ENCODE results near the gene CDT1.

The CDT1 gene

GRCh38 chr16:88825146-88825545 is 21.6 kb downstream of the CDT1 start:
- H3K27ac ChIP-seq (ENCODE audit: poor library complexity, severe bottlenecking), result no peak overlapping the region
- no peak overlapping the region for H3K4me3 ChIP-seq (ENCODE audit: severe bottlenecking)
- no peaks in the 10 kb centered on the region for H3K9me3 ChIP-seq (ENCODE audit: severe bottlenecking)
- H3K4me1 ChIP-seq (ENCODE audit: insufficient read depth, poor library complexity, severe bottlenecking), result no peaks in the 10 kb centered on the region
- no peak for TF ChIP-seq CTCF (IDR thresholded peaks at IDR 0.05; ENCODE audit: poor library complexity, severe bottlenecking)
- DNase-seq (ENCODE audit: low spot score) (no peak), ATAC-seq (ENCODE audit: low read depth) (no peak)
- H3K27me3 ChIP-seq (ENCODE audit: insufficient read depth, poor library complexity, severe bottlenecking), result no peaks in the 10 kb centered on the region
- H3K36me3 ChIP-seq (ENCODE audit: low read depth), result no peaks in the 10 kb centered on the region

GRCh38 chr16:88826070-88826840 is 22.7 kb downstream of the CDT1 start:
- DNase-seq (ENCODE audit: low spot score), result no peak
- Histone ChIP-seq H3K4me3 (ENCODE audit: severe bottlenecking) (no peak overlapping the region), H3K4me1 (ENCODE audit: insufficient read depth, poor library complexity, severe bottlenecking) (no peaks in the 10 kb centered on the region), H3K27me3 (ENCODE audit: insufficient read depth, poor library complexity, severe bottlenecking) (no peaks in the 10 kb centered on the region), H3K27ac (ENCODE audit: poor library complexity, severe bottlenecking) (no peak overlapping the region), H3K36me3 (ENCODE audit: low read depth) (no peaks in the 10 kb centered on the region), H3K9me3 (ENCODE audit: severe bottlenecking) (no peaks in the 10 kb centered on the region)
- peak; percentile 7; the same call in 1 of the 3 replicates for ATAC-seq (ENCODE audit: low read depth)
- TF ChIP-seq CTCF (IDR thresholded peaks at IDR 0.05; ENCODE audit: poor library complexity, severe bottlenecking), result no peak

- no peak overlapping the region for H3K27ac ChIP-seq (ENCODE audit: poor library complexity, severe bottlenecking)
- no peak for TF ChIP-seq CTCF (IDR thresholded peaks at IDR 0.05; ENCODE audit: poor library complexity, severe bottlenecking)
- no peak for ATAC-seq (ENCODE audit: low read depth)
- no peak for DNase-seq (ENCODE audit: low spot score)
- peaks cover 6% of the 10 kb centered on the region for H3K4me1 ChIP-seq (ENCODE audit: insufficient read depth, poor library complexity, severe bottlenecking)
- H3K27me3 ChIP-seq (ENCODE audit: insufficient read depth, poor library complexity, severe bottlenecking), result no peaks in the 10 kb centered on the region
- no peaks in the 10 kb centered on the region for H3K9me3 ChIP-seq (ENCODE audit: severe bottlenecking)
- H3K36me3 ChIP-seq (ENCODE audit: low read depth), result no peaks in the 10 kb centered on the region
- H3K4me3 ChIP-seq (ENCODE audit: severe bottlenecking), result no peak overlapping the region
These were observed 24.1 kb downstream of the CDT1 start for GRCh38 chr16:88827727-88828126.

GRCh38 chr16:88828711-88829110 is 25.1 kb downstream of the CDT1 start:
- TF ChIP-seq CTCF (IDR thresholded peaks at IDR 0.05; ENCODE audit: poor library complexity, severe bottlenecking), result no peak
- no peak overlapping the region for H3K4me3 ChIP-seq (ENCODE audit: severe bottlenecking)
- no peaks in the 10 kb centered on the region for H3K9me3 ChIP-seq (ENCODE audit: severe bottlenecking)
- ATAC-seq (ENCODE audit: low read depth) (no peak), DNase-seq (ENCODE audit: low spot score) (no peak)
- H3K27ac ChIP-seq (ENCODE audit: poor library complexity, severe bottlenecking), result no peak overlapping the region
- peaks cover 6% of the 10 kb centered on the region for H3K4me1 ChIP-seq (ENCODE audit: insufficient read depth, poor library complexity, severe bottlenecking)
- H3K27me3 ChIP-seq (ENCODE audit: insufficient read depth, poor library complexity, severe bottlenecking), result no peaks in the 10 kb centered on the region
- no peaks in the 10 kb centered on the region for H3K36me3 ChIP-seq (ENCODE audit: low read depth)

GRCh38 chr16:88830258-88830657 is 26.7 kb downstream of the CDT1 start:
- Histone ChIP-seq H3K4me1 (ENCODE audit: insufficient read depth, poor library complexity, severe bottlenecking) (peaks cover 6% of the 10 kb centered on the region), H3K36me3 (ENCODE audit: low read depth) (no peaks in the 10 kb centered on the region; the same call in 1 of the 2 replicates), H3K27me3 (ENCODE audit: insufficient read depth, poor library complexity, severe bottlenecking) (no peaks in the 10 kb centered on the region), H3K9me3 (ENCODE audit: severe bottlenecking) (no peaks in the 10 kb centered on the region), H3K4me3 (ENCODE audit: severe bottlenecking) (no peak overlapping the region), H3K27ac (ENCODE audit: poor library complexity, severe bottlenecking) (no peak overlapping the region)
- ATAC-seq (ENCODE audit: low read depth) (no peak), DNase-seq (ENCODE audit: low spot score) (no peak)
- no peak for TF ChIP-seq CTCF (IDR thresholded peaks at IDR 0.05; ENCODE audit: poor library complexity, severe bottlenecking)

All from RWPE2 (cell line).